GM12872 (cell line): ENCODE measurements around the gene ZNF213.

Experiments
- TF ChIP-seq, protein P1 (sequence below): IDR thresholded peaks from 3 replicates; pipeline ENCODE4 v1.5.1; 2011; ENCODE audit warnings: low read depth, mild to moderate bottlenecking, low read length, moderate library complexity; ENCODE audit not compliant: insufficient read depth

The ZNF213 gene

GRCh38 chr16:3129137-3130131 lies 5.4 kb upstream of the ZNF213 start:
- TF ChIP-seq, protein P1, sequence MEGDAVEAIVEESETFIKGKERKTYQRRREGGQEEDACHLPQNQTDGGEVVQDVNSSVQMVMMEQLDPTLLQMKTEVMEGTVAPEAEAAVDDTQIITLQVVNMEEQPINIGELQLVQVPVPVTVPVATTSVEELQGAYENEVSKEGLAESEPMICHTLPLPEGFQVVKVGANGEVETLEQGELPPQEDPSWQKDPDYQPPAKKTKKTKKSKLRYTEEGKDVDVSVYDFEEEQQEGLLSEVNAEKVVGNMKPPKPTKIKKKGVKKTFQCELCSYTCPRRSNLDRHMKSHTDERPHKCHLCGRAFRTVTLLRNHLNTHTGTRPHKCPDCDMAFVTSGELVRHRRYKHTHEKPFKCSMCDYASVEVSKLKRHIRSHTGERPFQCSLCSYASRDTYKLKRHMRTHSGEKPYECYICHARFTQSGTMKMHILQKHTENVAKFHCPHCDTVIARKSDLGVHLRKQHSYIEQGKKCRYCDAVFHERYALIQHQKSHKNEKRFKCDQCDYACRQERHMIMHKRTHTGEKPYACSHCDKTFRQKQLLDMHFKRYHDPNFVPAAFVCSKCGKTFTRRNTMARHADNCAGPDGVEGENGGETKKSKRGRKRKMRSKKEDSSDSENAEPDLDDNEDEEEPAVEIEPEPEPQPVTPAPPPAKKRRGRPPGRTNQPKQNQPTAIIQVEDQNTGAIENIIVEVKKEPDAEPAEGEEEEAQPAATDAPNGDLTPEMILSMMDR: peak; percentile 96

DNA sequence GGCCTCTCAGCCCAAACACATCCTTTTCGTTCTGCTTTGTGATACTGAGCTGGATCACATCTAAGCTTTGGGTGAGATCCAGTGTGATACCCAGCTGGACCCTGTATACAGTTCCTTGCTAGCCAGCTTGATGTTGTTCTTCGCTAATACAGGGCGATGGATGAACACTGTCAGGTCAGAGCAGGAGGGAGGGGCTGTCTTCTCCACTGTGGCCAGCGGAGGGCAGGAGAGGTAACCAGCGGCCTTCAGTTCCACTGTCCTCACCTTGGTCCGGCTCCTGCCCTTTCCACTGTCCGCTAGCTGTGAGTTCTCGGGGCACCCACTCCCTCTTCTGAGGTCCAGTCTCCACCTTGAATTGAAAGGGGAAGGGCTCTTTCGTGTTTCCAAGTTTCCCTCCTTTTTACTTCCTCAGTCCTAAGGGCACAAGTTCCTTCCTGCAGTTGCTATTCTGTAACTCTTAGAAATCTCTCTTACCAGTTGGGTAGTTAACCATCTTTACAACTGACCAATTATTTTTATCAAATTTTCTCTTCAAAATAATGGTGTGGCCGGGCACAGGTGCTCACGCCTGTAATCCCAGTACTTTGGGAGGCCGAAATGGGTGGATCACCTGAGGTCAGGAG lies 3.0 kb upstream of the ZNF213 start:
- TF ChIP-seq, protein P1: peak; percentile 82

DNA sequence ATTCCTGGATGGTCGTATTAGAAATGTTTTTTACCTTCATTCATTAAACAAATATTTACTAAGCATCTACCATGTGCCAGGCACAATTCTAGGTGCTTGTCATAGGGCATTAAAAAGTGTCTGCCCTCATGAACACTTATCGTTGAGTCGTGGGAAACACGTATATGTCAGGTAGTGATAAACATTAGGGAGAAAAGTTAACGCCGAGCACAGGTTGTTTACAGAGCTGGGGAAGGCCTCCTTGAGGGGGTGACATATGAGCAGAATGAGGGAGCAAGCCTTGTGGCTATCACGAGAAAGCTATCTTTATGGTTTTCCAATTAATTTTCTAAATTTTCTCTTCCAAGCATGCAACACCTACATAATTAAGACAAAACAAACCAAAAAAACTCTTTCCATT lies 985 bp upstream of the ZNF213 start:
- TF ChIP-seq, protein P1: no peak

DNA sequence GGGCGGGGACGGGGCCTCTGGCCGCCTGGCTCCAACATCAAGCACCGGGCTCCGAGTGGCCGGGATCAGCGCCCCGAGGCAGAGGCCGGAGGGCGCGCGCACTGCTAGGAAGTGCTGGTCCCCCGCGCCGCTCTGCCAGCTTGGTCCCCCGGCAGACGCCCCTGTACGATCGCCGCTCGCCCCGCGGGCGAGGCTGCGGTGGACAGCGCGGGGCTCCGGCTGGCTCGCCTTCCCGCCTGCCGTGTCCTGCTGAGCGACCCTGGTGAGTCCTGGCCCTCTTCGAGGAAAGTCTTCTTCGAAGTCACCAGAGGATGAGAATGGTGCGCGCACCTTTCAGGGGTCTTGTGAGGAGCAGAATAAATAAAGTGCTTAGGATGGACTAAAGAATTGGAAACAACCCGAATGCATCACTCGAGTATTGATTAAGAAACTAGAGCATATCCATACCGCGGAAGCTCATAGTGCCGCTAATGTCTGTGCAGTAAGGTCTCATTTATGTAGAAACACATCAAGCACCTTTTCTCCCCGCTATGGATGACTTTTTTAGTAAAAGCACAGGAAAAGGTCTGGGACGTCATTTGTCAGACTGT lies 392 bp downstream of the ZNF213 start:
- TF ChIP-seq, protein P1: no peak

DNA sequence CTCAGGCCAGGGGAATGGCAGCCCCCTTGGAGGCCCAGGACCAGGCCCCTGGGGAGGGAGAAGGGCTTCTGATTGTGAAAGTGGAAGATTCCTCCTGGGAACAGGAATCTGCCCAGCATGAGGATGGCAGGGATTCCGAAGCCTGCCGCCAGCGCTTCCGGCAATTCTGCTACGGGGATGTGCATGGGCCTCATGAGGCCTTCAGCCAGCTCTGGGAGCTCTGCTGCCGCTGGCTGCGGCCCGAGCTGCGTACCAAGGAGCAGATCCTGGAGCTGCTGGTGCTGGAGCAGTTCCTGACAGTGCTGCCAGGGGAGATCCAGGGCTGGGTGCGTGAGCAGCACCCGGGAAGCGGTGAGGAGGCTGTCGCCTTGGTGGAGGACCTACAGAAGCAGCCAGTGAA lies 2.4 kb downstream of the ZNF213 start:
- TF ChIP-seq, protein P1: no peak

- TF ChIP-seq, protein P1: no peak
Observed at GRCh38 chr16:3138342-3138741, 3.5 kb downstream of the ZNF213 start.

- TF ChIP-seq, protein P1: no peak
Observed at GRCh38 chr16:3138823-3139426, 4.1 kb downstream of the ZNF213 start.
